GM18519 (cell line): Measurements from ENCODE around the gene MAML2.

Experiments used
- ATAC-seq: cut with Tn5 transposase; IDR thresholded peaks from one replicate; pipeline ENCODE4 v1.9.1; 2021; ENCODE audit warnings: mild to moderate bottlenecking, moderate library complexity; ENCODE audit not compliant: unreplicated experiment, low FRiP score

The MAML2 gene

DNA sequence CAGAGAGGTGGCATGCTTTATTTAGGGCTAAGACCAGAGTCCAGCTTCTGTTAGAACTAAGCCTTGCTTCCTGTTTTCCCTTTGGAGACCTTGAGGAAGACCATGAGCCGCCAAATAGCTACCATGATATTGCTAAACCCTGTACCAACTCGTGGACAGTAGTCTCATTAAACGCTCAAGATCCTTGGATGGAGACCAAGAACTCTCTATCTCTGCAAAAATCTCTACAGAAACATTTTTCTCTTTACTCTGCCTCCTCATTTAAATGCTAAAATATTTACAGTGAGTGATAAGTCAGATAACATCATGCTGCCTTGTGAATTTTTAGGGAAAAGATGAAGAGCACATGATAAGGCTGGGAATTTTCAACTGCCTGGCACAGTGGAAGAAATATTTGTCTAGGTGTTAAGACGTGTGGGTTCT lies 197.8 kb downstream of the MAML2 start:
- no peak for ATAC-seq

DNA sequence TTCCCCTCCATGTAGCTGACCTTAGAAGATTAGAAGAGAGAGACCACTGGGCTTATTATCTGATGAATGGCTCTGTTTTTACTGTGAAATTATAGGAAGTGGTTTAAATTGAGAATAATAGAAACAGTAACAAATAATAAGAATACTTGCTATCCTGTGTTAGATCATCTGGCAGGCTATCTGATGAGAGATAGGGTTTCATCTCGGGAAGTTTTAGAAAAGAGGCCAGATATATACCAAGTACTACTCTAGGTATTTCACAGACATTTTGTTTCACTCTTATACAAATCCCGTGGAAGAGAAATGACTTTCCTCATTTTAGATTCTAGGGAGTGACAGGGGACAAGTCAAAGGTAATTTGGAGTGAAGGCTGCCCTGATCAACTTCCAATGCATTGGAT lies 198.4 kb downstream of the MAML2 start:
- no peak for ATAC-seq

- ATAC-seq = no peak
These were observed 199.9 kb downstream of the MAML2 start for GRCh38 chr11:96143041-96143521.

- no peak for ATAC-seq
These were observed 201.4 kb downstream of the MAML2 start for GRCh38 chr11:96141626-96142025.

GRCh38 chr11:96139691-96140090 lies 203.3 kb downstream of the MAML2 start:
- ATAC-seq = no peak

GRCh38 chr11:96137373-96137772 lies 205.6 kb downstream of the MAML2 start:
- no peak for ATAC-seq

DNA sequence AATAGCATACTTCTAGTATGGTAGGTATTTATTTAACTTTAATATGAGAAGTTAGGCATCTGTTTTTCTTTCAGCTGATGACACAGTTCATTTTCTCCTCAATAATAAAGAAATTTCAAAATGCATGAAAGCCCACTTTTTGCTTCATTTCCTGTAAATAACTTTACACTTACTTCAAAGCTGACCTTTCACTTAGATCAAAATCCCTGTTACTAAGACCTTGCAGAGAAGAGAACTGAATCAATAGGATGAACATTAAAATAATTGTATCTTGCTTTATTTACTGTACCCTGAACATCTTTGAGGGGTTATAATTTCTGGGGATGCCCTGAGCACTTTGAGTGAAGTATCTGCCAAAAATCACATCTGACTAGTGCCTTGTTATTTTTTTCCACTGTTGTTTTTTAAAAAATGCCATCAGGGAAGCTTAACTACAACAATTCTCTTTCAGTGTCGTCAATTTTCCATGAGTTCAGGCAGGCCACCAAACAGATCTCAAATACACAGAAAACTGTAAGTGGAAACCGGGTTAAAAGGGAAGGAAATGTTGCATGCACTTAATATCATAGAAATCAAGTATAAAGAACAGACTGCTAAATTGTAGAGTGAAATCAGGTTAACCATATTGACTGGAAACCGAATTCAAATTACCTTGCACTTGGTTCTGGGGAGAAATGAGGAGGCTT lies 206.2 kb downstream of the MAML2 start:
- no peak for ATAC-seq

DNA sequence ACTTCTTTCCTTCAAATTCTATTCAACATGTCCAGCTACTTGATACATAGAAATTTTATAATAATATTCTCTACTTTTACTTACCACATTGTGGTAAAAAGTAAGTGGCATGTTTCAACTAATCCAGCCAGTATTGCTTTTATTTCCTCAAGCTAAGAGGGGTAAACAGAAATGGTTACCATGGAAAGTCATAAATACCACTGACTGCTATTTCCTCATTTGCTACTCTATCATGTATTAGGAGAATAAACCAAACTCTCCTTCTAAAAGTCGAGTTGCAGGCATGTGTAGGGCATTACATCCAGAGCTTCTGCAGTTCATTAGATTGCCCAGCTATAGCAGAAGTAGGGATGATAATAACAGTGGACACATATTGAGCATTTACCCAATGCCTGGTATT lies 208.4 kb downstream of the MAML2 start:
- peak; percentile 46 for ATAC-seq

- peak; percentile 43 for ATAC-seq
These were observed 210.6 kb downstream of the MAML2 start for GRCh38 chr11:96132437-96132836.

DNA sequence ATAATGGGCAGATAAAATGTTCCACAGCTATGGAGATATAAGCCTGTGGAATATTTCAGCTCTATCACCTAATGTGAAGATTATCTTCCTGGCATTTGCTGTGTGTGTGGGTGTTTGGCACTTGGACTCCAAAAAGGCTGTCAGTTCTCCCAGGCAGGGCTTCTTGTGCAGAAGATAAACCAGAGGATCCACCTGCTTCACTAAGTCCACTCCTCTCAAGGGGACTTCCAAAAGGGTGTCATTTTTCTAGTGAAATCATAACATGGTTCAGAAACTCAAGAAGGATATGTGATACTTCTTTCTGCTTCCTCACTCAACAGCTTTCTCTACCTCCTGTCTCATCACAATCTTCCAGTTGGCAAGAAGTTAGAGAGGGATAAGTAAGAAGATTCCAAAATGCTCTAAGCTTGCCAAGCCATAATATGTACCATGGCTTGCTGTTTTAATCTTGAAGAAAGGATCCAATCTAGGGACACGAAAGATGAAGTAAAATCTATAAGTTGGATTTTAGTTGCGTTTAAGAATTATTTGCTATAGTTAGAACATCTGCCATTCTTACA lies 212.9 kb downstream of the MAML2 start:
- no peak for ATAC-seq

DNA sequence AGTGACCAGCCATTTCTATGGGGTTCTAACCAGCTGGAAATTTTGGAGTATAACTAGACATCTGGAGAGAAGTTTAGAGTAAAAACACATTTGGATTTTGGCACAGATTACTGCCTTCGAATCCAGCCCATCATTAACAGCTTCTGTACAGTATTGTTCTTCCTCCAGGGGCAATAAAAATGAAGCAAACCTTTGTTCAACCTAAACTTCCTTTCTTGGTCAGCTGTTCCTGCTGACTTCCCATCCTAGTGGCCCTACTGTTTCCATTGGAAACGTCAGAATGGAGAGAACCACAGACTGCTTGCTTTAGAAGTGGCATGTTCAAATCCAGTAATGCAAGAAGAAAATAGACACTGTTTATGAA lies 215.4 kb downstream of the MAML2 start:
- no peak for ATAC-seq

DNA sequence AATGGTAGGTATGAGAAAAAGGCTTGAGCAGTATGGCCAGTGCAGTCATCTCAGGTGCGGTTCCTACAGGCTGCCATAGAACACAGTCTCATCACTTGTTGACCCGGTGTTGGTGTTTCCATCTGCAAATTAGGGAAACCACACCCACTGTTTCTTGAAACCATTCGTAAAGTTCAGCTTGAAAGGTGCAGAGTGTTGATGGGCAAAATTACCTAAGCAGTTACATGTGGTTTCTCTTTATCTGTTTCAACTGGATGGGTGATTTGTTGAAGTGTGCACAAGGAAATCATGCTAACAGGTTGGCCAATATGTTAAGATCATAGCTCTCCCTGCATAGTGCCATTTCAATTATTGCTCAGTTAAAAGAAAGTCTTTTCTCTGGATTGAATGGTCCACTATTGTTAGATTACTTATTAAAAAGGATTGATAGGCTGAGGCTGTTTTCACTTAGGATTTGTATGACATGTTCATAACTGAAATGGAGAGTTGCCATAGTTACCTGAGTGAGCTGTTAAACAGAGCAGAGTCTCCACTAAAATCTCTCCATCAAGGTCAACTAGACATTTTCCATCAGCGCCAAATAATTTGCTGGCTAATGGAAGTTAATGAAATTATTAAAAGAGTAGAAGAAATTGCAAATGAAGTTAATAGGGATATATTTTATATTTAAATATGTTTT lies 215.9 kb downstream of the MAML2 start:
- no peak for ATAC-seq

- ATAC-seq = no peak
These were observed 217.6 kb downstream of the MAML2 start for GRCh38 chr11:96125400-96125799.

DNA sequence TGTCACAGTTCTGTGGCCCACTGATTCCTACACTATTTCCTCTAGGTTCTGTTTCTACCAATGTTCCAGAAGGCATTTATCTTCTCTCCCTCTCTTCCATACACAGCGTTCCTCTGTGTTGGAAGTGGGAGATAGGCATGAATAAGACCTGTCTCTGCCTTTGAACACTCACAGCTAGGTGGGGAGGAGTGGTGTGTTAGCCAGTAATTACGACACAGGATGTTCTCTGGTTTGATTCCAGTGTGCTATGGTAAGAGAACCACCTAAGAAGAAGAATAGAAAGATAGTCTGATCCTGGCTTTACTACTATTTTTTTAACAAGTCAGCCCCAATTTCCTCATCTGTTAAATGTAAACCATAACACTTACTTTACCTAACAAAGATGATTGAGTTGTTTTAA lies 218.8 kb downstream of the MAML2 start:
- ATAC-seq = no peak

GRCh38 chr11:96123301-96123700 lies 219.7 kb downstream of the MAML2 start:
- ATAC-seq = no peak

DNA sequence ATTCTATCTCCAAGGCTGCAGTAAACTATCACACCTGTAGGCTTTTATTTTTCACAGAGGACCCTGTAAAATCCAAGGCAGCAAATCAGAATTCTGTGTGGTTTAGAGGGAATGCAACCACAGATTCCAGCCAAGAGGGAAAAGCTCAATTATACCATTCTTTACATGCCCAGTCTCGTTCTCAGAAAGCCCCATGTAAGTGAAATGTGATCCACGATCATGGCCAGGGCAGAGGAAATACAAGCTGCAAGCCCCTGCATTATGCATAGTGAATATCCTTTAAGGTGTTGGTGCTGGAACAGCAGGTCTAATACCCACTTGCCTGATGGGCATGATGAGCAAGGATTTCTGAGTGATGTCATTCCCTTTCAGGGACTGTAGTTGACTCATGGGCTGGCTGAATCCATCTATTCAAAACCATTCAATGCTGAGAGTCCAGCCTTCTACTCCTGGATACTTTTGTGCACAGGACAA lies 220.4 kb downstream of the MAML2 start:
- ATAC-seq = no peak

DNA sequence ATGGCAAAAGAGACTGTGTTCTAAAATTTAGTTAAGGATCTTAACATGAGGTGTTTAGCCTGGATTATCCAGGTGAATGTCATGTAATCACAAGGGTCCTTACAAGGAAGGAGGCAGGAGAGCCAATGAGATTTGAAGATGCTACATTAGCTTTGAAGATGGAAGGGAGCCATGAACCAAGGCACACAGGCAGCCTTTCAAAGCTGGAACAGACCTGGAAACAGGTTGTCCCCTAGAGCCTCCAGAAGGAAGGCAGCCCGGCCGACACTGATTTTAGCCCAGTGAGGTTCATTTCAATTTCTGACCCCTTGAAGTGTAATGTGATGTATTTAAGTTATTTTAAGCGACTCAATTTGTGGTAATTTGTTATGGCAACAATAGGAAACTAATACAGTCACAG lies 223.8 kb downstream of the MAML2 start:
- ATAC-seq = no peak

GRCh38 chr11:96116376-96116775 lies 226.6 kb downstream of the MAML2 start:
- no peak for ATAC-seq

- ATAC-seq = no peak
These were observed 228.6 kb downstream of the MAML2 start for GRCh38 chr11:96114178-96115064.

DNA sequence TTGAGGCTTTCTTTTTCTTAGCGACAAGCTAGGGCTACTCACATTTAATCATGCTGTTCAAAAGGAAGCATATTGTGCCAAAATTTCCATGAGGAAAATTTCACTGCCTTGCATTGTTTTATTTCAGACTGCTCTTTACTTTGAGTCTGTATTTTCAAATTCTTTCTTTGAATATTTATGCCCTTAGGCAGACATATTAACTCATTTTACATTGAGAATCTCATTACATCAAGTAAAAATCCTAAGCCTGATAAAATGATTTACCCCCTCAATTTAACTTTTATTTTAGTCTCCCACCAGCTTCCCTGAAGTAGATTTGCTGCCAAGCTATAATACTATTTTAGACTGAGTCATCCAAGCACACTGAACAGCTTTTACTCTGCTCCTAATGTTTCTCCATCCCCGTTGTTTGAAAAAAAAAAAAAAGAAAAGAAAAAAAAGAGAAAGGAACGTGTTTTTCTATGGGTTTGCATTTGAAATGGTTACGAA lies 229.8 kb downstream of the MAML2 start:
- ATAC-seq = no peak
